ENCODE results near the gene UTF1. TPM values are rescaled to one million over a fixed set of nuclear protein-coding genes. Genes with fewer than 3 reads are reported as not detected.

Gene UTF1
- total RNA-seq, 1 experiment from 2014 or later: not detected

DNA sequence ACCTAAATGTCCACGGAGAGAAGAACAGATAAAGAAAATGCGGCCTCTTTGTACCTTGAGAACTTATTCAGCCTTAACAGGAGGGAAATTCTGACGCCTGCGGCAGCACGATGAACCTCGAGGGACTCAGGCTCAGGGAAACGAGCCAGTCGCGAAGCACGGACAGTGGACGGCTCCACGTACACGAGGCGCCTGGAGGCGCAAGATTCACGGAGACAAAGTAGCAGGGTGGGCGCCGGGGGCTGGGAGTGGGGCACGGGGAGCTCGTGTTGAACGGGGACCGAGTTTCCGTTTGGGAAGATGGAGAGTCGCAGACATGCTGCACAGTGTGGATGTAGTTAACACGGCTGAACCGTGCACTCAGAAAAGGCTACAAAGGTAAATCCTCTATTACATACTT is 13.2 kb upstream of the UTF1 start:
- H3K4me3 Mint-ChIP-seq (ENCODE audit: low read depth, unreplicated experiment): no peak overlapping the region
- no peak for DNase-seq
- no TSS peak for BruUV-seq (replicated peaks)
- no peaks in the 10 kb centered on the region for H3K27me3 Mint-ChIP-seq (ENCODE audit: unreplicated experiment)
- H3K4me1 Mint-ChIP-seq (ENCODE audit: low read depth, unreplicated experiment): no peaks in the 10 kb centered on the region
- no peaks in the 10 kb centered on the region for H3K36me3 Mint-ChIP-seq (ENCODE audit: insufficient read depth, unreplicated experiment)
- TF ChIP-seq, protein P1, sequence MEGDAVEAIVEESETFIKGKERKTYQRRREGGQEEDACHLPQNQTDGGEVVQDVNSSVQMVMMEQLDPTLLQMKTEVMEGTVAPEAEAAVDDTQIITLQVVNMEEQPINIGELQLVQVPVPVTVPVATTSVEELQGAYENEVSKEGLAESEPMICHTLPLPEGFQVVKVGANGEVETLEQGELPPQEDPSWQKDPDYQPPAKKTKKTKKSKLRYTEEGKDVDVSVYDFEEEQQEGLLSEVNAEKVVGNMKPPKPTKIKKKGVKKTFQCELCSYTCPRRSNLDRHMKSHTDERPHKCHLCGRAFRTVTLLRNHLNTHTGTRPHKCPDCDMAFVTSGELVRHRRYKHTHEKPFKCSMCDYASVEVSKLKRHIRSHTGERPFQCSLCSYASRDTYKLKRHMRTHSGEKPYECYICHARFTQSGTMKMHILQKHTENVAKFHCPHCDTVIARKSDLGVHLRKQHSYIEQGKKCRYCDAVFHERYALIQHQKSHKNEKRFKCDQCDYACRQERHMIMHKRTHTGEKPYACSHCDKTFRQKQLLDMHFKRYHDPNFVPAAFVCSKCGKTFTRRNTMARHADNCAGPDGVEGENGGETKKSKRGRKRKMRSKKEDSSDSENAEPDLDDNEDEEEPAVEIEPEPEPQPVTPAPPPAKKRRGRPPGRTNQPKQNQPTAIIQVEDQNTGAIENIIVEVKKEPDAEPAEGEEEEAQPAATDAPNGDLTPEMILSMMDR (IDR thresholded peaks at IDR 0.05; ENCODE audit: unreplicated experiment): no peak
- H3K9me3 Mint-ChIP-seq (ENCODE audit: low read depth, unreplicated experiment): no peaks in the 10 kb centered on the region
- no peak overlapping the region for H3K27ac Mint-ChIP-seq (ENCODE audit: unreplicated experiment)
- CTCF ChIA-PET: no interaction called here
- intact Hi-C loops (cut with micrococcal nuclease; ENCODE audit: unreplicated experiment): no loop called here

DNA sequence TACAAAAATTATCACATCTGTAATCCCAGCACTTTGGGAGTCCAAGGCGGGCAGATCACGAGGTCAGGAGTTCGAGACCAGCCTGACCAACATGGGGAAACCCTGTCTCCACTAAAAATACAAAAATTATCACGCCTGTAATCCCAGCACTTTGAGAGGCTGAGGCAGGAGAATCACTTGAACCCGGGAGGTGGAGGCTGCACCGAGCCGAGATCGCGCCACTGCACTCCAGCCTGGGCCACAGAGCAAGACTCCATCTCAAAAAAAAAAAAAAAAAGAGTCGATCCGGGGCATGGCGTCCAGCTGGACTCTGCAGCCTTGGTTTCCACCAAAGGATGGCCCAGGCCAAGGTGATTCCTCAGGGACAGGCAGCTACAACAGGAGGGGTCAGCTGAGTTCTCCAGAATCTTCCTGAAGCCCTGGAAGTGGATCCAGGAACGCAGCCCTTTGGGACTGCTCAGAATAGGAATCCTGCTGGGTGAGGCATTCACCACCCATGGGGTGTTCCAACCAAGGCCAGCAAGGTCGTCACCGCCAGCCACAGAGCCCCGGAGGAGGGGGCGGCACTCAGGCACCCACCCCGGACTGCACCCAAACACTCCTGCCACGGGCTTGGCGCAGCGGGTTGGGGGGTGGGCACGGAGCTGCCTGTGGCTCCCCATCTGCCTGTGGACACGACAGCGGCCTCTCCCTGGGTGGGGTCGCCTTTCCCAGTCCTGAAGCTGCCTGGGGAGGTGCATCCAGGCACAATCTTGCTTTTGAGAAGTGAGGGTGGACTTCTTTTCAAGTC is 12.0 kb upstream of the UTF1 start:
- H3K27me3 Mint-ChIP-seq (ENCODE audit: unreplicated experiment): no peaks in the 10 kb centered on the region
- no TSS peak for BruUV-seq (replicated peaks)
- no peak overlapping the region for H3K4me3 Mint-ChIP-seq (ENCODE audit: low read depth, unreplicated experiment)
- no peak overlapping the region for H3K27ac Mint-ChIP-seq (ENCODE audit: unreplicated experiment)
- TF ChIP-seq, protein P1 (IDR thresholded peaks at IDR 0.05; ENCODE audit: unreplicated experiment): no peak
- H3K36me3 Mint-ChIP-seq (ENCODE audit: insufficient read depth, unreplicated experiment): no peaks in the 10 kb centered on the region
- H3K4me1 Mint-ChIP-seq (ENCODE audit: low read depth, unreplicated experiment): no peaks in the 10 kb centered on the region
- CTCF ChIA-PET: no interaction called here
- DNase-seq: no peak
- H3K9me3 Mint-ChIP-seq (ENCODE audit: low read depth, unreplicated experiment): no peaks in the 10 kb centered on the region
- intact Hi-C loops (cut with micrococcal nuclease; ENCODE audit: unreplicated experiment): no loop called here

DNA sequence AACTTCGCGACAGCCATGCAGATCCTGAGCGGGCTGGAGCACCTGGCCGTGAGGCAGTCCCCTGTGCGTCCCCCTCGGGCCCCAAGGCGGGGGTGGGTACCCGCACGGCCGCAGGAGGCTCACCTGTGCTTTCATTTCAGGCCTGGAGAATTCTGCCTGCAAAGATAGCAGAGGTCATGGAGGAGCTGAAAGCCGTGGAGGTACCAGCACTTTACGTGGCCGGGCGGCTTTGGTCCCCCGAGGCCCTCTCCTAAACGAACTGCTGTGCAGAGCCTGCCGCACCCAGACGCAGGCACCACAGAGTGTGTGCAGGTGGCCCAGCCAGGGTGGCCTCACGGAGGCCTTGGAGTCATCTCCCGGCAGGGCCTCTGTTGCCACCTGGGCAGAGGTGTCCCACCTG is 11.1 kb upstream of the UTF1 start:
- intact Hi-C loops (cut with micrococcal nuclease; ENCODE audit: unreplicated experiment): no loop called here
- DNase-seq: no peak
- peaks cover 6% of the 10 kb centered on the region for H3K27me3 Mint-ChIP-seq (ENCODE audit: unreplicated experiment)
- no TSS peak for BruUV-seq (replicated peaks)
- no peak overlapping the region for H3K4me3 Mint-ChIP-seq (ENCODE audit: low read depth, unreplicated experiment)
- no peak overlapping the region for H3K27ac Mint-ChIP-seq (ENCODE audit: unreplicated experiment)
- CTCF ChIA-PET: no interaction called here
- H3K36me3 Mint-ChIP-seq (ENCODE audit: insufficient read depth, unreplicated experiment): no peaks in the 10 kb centered on the region
- no peaks in the 10 kb centered on the region for H3K4me1 Mint-ChIP-seq (ENCODE audit: low read depth, unreplicated experiment)
- no peaks in the 10 kb centered on the region for H3K9me3 Mint-ChIP-seq (ENCODE audit: low read depth, unreplicated experiment)
- TF ChIP-seq, protein P1 (IDR thresholded peaks at IDR 0.05; ENCODE audit: unreplicated experiment): no peak

DNA sequence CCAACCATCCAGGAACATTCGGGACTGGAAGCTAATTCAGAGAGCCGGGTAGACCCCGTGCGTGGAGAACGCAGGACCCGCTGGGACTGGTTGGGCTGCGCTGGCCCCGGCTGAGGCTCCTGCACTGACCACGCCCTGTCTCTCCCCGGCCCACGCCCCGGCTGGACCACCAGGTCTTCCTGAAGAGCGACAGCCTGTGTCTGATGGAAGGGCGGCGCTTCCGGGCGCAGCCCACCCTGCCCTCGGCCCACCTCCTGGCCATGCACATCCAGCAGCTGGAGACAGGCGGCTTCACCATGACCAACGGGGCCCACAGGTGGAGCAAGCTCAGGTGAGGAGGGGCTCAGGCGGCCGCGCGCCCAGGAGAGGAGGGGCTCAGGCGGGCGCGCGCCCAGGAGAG is 10.2 kb upstream of the UTF1 start:
- no peak overlapping the region for H3K27ac Mint-ChIP-seq (ENCODE audit: unreplicated experiment)
- peaks cover 11% of the 10 kb centered on the region for H3K27me3 Mint-ChIP-seq (ENCODE audit: unreplicated experiment)
- intact Hi-C loops (cut with micrococcal nuclease; ENCODE audit: unreplicated experiment): no loop called here
- no peaks in the 10 kb centered on the region for H3K4me1 Mint-ChIP-seq (ENCODE audit: low read depth, unreplicated experiment)
- no TSS peak for BruUV-seq (replicated peaks)
- CTCF ChIA-PET: no interaction called here
- H3K9me3 Mint-ChIP-seq (ENCODE audit: low read depth, unreplicated experiment): no peaks in the 10 kb centered on the region
- no peak overlapping the region for H3K4me3 Mint-ChIP-seq (ENCODE audit: low read depth, unreplicated experiment)
- no peak for DNase-seq
- TF ChIP-seq, protein P1 (IDR thresholded peaks at IDR 0.05; ENCODE audit: unreplicated experiment): no peak
- H3K36me3 Mint-ChIP-seq (ENCODE audit: insufficient read depth, unreplicated experiment): no peaks in the 10 kb centered on the region
